K562 (cell line): Measurements from ENCODE around the gene RACK1. TPM values are rescaled to one million over a fixed set of nuclear protein-coding genes. Genes with fewer than 3 reads are reported as not detected.

Source experiments
- ATAC-seq: fragments of 200-7000 bp; cut with Tn5 transposase; 3 replicates; pipeline ENCODE4 v1.9.1; 2020; ENCODE audit warnings: moderate library complexity
- BruUV-seq: library from RNA; stranded (reverse); fragments of 400-500 nt; replicated peaks from 2 replicates; lab custom pipeline; 2021; lab: Mats Ljungman, UMichigan
- CTCF ChIA-PET: fragments of 300-600 bp; formaldehyde crosslinking; extraction: SDS; loops from one replicate; lab custom pipeline; 2021; ENCODE audit warnings: low intra/inter-chr PET ratio; lab: Yijun Ruan, JAX
- POLR2A ChIA-PET: fragments of 300-600, 350-650 bp; sonication (Branson Sonifier 250); formaldehyde crosslinking; extraction: SDS; loops from one replicate; lab custom pipeline; 2021; ENCODE audit warnings: antibody characterized with exemption, inconsistent platforms; lab: Yijun Ruan, JAX
- DNase-seq, 4 experiments: peaks; one replicate each; pipeline versions ENCODE4 v3.0.0 to v3.0.0-alpha.2; 2011 to 2018; ENCODE audit warnings: low spot score in 3 of 4, mixed read lengths in 3 of 4; ENCODE audit errors: extremely low read depth in 1 of 4
- FAIRE-seq: peaks from 2 replicates; lab custom pipeline; 2011; peaks lifted over from hg19 to GRCh38; lab: Jason Lieb, UNC
- H2AFZ ChIP-seq: 2 replicates; pipeline ENCODE4 v1.6.0; 2011; ENCODE audit warnings: low read depth, low read length, control low read depth, inconsistent platforms
- H3K27ac ChIP-seq: fragments of 200-600 bp; 3 replicates; pipeline ENCODE4 v1.8.0; 2011; ENCODE audit warnings: low read depth, mild to moderate bottlenecking, control low read depth, inconsistent platforms, low read length, moderate library complexity, mixed read lengths; ENCODE audit errors: extremely low read depth
- H3K27me3 ChIP-seq, 2 experiments: fragments of 300-600 bp in 1 of 2; 2 replicates in 1 of 2; 3 replicates in 1 of 2; pipeline versions ENCODE4 v1.6.0 to v1.8.0; 2011; ENCODE audit warnings: inconsistent platforms in 2 of 2, low read length in 2 of 2, mild to moderate bottlenecking in 1 of 2, mixed read lengths in 1 of 2, moderate library complexity in 1 of 2; ENCODE audit not compliant: control insufficient read depth in 2 of 2, insufficient read depth in 2 of 2
- H3K36me3 ChIP-seq: fragments of 300-600 bp; 3 replicates; pipeline ENCODE4 v1.8.0; 2011; ENCODE audit warnings: mild to moderate bottlenecking, low read length, inconsistent platforms; ENCODE audit not compliant: control insufficient read depth, insufficient read depth
- H3K4me1 ChIP-seq, 2 experiments: fragments of 200-600 bp in 1 of 2; replicated peaks in 1 of 2; 2 replicates in 1 of 2; 3 replicates in 1 of 2; pipeline versions ENCODE4 v1.5.1 to v1.8.0; 2011; ENCODE audit warnings: inconsistent platforms in 2 of 2, low read length in 2 of 2, mild to moderate bottlenecking in 1 of 2, mixed read lengths in 1 of 2, moderate library complexity in 1 of 2; ENCODE audit not compliant: control insufficient read depth in 2 of 2, insufficient read depth in 2 of 2
- H3K4me2 ChIP-seq: 2 replicates; pipeline ENCODE4 v1.6.1; 2011; ENCODE audit warnings: low read length, control low read depth, inconsistent platforms, mixed read lengths; ENCODE audit not compliant: insufficient read depth
- H3K4me3 ChIP-seq: fragments of 200-600 bp; sonication (generic), shearing (Covaris generic); 2 replicates; pipeline ENCODE4 v1.5.1; 2016; ENCODE audit warnings: control low read depth, inconsistent platforms
- H3K79me2 ChIP-seq: fragments of 200-600 bp; 3 replicates; pipeline ENCODE4 v1.8.0; 2011; ENCODE audit warnings: low read length, inconsistent platforms; ENCODE audit not compliant: control insufficient read depth, insufficient read depth
- H3K9ac ChIP-seq, 2 experiments: 2 replicates each; pipeline versions ENCODE4 v1.6.0 to v1.6.1; 2011; ENCODE audit warnings: low read depth in 2 of 2, low read length in 2 of 2, control low read depth in 1 of 2, inconsistent platforms in 1 of 2, mild to moderate bottlenecking in 1 of 2, mixed read lengths in 1 of 2; ENCODE audit not compliant: insufficient read depth in 1 of 2
- H3K9me1 ChIP-seq: one replicate; pipeline ENCODE4 v1.6.0; 2011; ENCODE audit warnings: inconsistent platforms, mild to moderate bottlenecking, low read length, moderate library complexity; ENCODE audit not compliant: control insufficient read depth, insufficient read depth
- H3K9me3 ChIP-seq: replicated peaks from 2 replicates; pipeline ENCODE4 v1.5.1; 2011; ENCODE audit warnings: low read depth, low read length, inconsistent platforms; ENCODE audit not compliant: control insufficient read depth, insufficient read depth
- H4K20me1 ChIP-seq: replicated peaks from 2 replicates; pipeline ENCODE4 v1.6.1; 2011; ENCODE audit warnings: low read length, inconsistent platforms, mixed read lengths; ENCODE audit not compliant: control insufficient read depth, insufficient read depth
- NCOA4 ChIP-seq: fragments of 450-650 bp; IDR thresholded peaks from 2 replicates; pipeline ENCODE4 v1.6.1; 2018; ENCODE audit warnings: mild to moderate bottlenecking; ENCODE audit not compliant: partially characterized antibody
- TRIM24 ChIP-seq, 2 experiments: fragments of 450-650 bp; IDR thresholded peaks; 2 replicates each; pipeline ENCODE4 v1.6.1; 2016
- ZNF511 ChIP-seq: sonication (generic); formaldehyde crosslinking; IDR thresholded peaks from 2 replicates; pipeline ENCODE4 v1.8.0; 2022; ENCODE audit warnings: mild to moderate bottlenecking, missing genetic modification reagents
- WGBS: fragments of 100-300 bp; shearing (Covaris generic); methylation state at CpG from one replicate; pipeline ENCODE4 v1.1.6; 2016; ENCODE audit warnings: low coverage, mixed read lengths; ENCODE audit not compliant: insufficient coverage; ENCODE audit errors: missing lambda C conversion rate; 5-methylcytosine and 5-hydroxymethylcytosine counted together
- in situ Hi-C: fragments of 300-500 bp; cut with MboI; formaldehyde crosslinking; loops from 4 replicates; pipeline ENCODE4 v1.15.0; 2018; ENCODE audit warnings: inconsistent platforms, mixed read lengths
- intact Hi-C: fragments of 100-400 bp; cut with micrococcal nuclease; formaldehyde crosslinking; loops from 2 replicates; pipeline ENCODE4 v1.14.2; 2022
- polyA plus RNA-seq, 8 experiments: library from polyadenylated mRNA; depleted of rRNA in 4 of 8; stranded (reverse) in 5 of 8; unstranded in 3 of 8; fragments of >200 nt; fragmentation: Nextera tagmentation in 2 of 8; fragmentation: Illumina TruSeq in 1 of 8; extraction: Ambion mirVana in 2 of 8; extraction: Trizol in 1 of 8; gene quantifications; 2 replicates each; pipeline versions ENCODE4 v1.2.1 to v1.2.3, GENCODE V29; 2011 to 2014; ENCODE audit warnings: inconsistent platforms in 1 of 8, missing spikeins in 1 of 8
- total RNA-seq, 7 experiments: library from RNA; depleted of rRNA in 6 of 7; stranded (reverse); fragments of >200 nt in 6 of 7; fragmentation: Illumina TruSeq in 2 of 7; extraction: Trizol in 2 of 7; gene quantifications; 2 replicates each; pipeline versions ENCODE4 v1.2.1 to v1.2.3, GENCODE V29; 2011 to 2021; ENCODE audit warnings: low replicate concordance in 1 of 7

RACK1 gene
- total and polyA plus RNA-seq, 9 of the 15 experiments (the other 6 are each of a cell fraction or from before 2014, with no cell fraction given) = 2,303 to 5,311 (median 3,833) TPM

- in situ Hi-C loops (no loop called here), intact Hi-C loops (loop anchor here (5.0 kb wide), 1 partner anchor 76 kb away; no protein-coding TSS in a partner anchor)
- H4K20me1 ChIP-seq = peaks cover 19% of the 10 kb centered on the region
- ChIA-PET POLR2A (interaction anchor here (1.1 kb wide), 1 partner anchor 18 kb away, joined by 3 read pairs; no protein-coding TSS in a partner anchor), CTCF (no interaction called here)
- H3K4me2 ChIP-seq = no peak overlapping the region
- FAIRE-seq = no peak
- no peak for ATAC-seq
- no peak overlapping the region for H3K27ac ChIP-seq
- no peaks in the 10 kb centered on the region for H3K9me3 ChIP-seq
- H3K4me3 ChIP-seq = no peak overlapping the region
- peaks cover 3% of the 10 kb centered on the region for H3K9me1 ChIP-seq
- H3K36me3 ChIP-seq = peaks cover 14% of the 10 kb centered on the region; the same call in 2 of the 3 replicates
- H3K79me2 ChIP-seq = peaks cover 41% of the 10 kb centered on the region
- no peaks in the 10 kb centered on the region for H3K27me3 ChIP-seq
- no TSS peak for BruUV-seq
- no peak overlapping the region for H3K9ac ChIP-seq
- H3K4me1 ChIP-seq = peaks cover 27 to 37% of the 10 kb centered on the region in 2 experiments; a peak in 4 of 5 replicates
- WGBS = 78% methylated on average over 5 of the region's 5 CpGs
- no peak overlapping the region for H2AFZ ChIP-seq
- TF ChIP-seq NCOA4 = no peak
- TF ChIP-seq ZNF511 = no peak
- DNase-seq = no peak
Observed at GRCh38 chr5:181263633-181264032, 19.9 kb upstream of the RACK1 start.

- TSS peak; percentile 33 for BruUV-seq
- Histone ChIP-seq H3K27ac (peak overlapping the region; percentile 99), H3K79me2 (peaks cover 62% of the 10 kb centered on the region), H3K4me1 (peaks cover 22 to 29% of the 10 kb centered on the region in 2 experiments; a peak in 4 of 5 replicates), H4K20me1 (peaks cover 19% of the 10 kb centered on the region), H3K9me3 (no peaks in the 10 kb centered on the region), H3K27me3 (no peaks in the 10 kb centered on the region), H3K4me3 (peak overlapping the region; percentile 98), H3K4me2 (peak overlapping the region; percentile 99), H3K9ac (peak overlapping the region; percentile 98 to 99), H3K36me3 (peaks cover 25% of the 10 kb centered on the region), H2AFZ (peak overlapping the region; percentile 75), H3K9me1 (peaks cover 3% of the 10 kb centered on the region)
- ChIA-PET POLR2A (interaction anchor here (0.6 to 13.0 kb wide), 8 partner anchors 10 to 77 kb away, joined by 3 to 185 read pairs (median 6); partner anchors contain the start of gene RACK1), CTCF (no interaction called here)
- DNase-seq (peak; percentile 49 to 74 (median 63)), FAIRE-seq (peak; percentile 73), ATAC-seq (peak; percentile 83)
- in situ Hi-C loops = no loop called here
- intact Hi-C loops = loop anchor here (5.0 kb wide), 1 partner anchor 74 kb away; no protein-coding TSS in a partner anchor
- WGBS = under 1% methylated on average over 34 of the region's 59 CpGs
- TF ChIP-seq TRIM24 (IDR thresholded peaks at IDR 0.05) = no peak
Observed at GRCh38 chr5:181261320-181262049, 17.8 kb upstream of the RACK1 start.
